HL-60 (cell line): ENCODE results near the gene RPAIN.

ENCODE experiments used
- GABPA ChIP-seq: IDR thresholded peaks from 2 replicates; pipeline ENCODE4 v1.6.1; 2012; ENCODE audit warnings: low read depth
- POLR2AphosphoS5 ChIP-seq: IDR thresholded peaks from 2 replicates; pipeline ENCODE4 v1.6.1; 2012; ENCODE audit warnings: low read depth
- SPI1 ChIP-seq: IDR thresholded peaks from 2 replicates; pipeline ENCODE4 v1.6.1; 2012; ENCODE audit warnings: low read depth, mild to moderate bottlenecking, borderline replicate concordance
- TF ChIP-seq, protein P1 (sequence below): IDR thresholded peaks from one replicate; pipeline ENCODE4 v1.5.1; 2011; ENCODE audit warnings: low read length, control low read depth, inconsistent platforms; ENCODE audit not compliant: insufficient read depth

DNA sequence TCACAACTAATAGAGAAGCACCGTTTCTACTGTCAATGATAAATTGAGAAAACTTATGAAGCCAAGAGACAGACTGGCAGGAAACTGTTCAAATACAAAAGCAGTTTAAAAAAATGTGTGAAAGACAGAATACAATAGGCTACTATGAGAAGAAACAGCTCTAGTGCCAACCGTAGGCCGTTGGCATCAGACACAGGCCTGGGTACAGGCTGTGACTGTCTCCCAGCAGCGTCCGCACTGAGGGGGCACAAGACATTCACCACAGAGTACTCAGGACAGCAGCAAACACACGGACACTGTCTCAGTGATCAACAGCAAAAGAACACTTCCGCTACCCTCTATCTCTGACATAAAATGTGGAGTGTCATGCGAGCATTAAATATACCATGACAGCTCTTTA is 26.8 kb downstream of the RPAIN start:
- TF ChIP-seq, protein P1, sequence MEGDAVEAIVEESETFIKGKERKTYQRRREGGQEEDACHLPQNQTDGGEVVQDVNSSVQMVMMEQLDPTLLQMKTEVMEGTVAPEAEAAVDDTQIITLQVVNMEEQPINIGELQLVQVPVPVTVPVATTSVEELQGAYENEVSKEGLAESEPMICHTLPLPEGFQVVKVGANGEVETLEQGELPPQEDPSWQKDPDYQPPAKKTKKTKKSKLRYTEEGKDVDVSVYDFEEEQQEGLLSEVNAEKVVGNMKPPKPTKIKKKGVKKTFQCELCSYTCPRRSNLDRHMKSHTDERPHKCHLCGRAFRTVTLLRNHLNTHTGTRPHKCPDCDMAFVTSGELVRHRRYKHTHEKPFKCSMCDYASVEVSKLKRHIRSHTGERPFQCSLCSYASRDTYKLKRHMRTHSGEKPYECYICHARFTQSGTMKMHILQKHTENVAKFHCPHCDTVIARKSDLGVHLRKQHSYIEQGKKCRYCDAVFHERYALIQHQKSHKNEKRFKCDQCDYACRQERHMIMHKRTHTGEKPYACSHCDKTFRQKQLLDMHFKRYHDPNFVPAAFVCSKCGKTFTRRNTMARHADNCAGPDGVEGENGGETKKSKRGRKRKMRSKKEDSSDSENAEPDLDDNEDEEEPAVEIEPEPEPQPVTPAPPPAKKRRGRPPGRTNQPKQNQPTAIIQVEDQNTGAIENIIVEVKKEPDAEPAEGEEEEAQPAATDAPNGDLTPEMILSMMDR = no peak
- TF ChIP-seq POLR2AphosphoS5 (no peak), SPI1 (no peak), GABPA (no peak)
